Esophagus squamous epithelium (tissue), 5 donors: Measurements from ENCODE around the gene MAPRE2. TPM values are rescaled to one million over a fixed set of nuclear protein-coding genes. Genes with fewer than 3 reads are reported as not detected.

Experiments used
- DNase-seq: peaks from one replicate; lab custom pipeline; 2025; lab: John Stamatoyannopoulos, UW
- H3K27ac ChIP-seq, 4 donors: fragments of 200-600 bp; sonication (generic); one replicate each; pipeline ENCODE4 v1.5.1; 2016 to 2019; ENCODE audit warnings: mild to moderate bottlenecking in 1 of 4
- H3K27me3 ChIP-seq, 4 donors: fragments of 200-600 bp; sonication (generic); 1 replicate in 3 of 4; 2 replicates in 1 of 4; pipeline versions ENCODE4 v1.5.1 to v1.6.0; 2017 to 2021; ENCODE audit warnings: antibody characterized with exemption in 1 of 4
- H3K36me3 ChIP-seq, 3 donors: fragments of 200-600 bp; sonication (generic); one replicate each; pipeline ENCODE4 v1.5.1; 2016 to 2019
- H3K4me1 ChIP-seq, 3 donors: fragments of 200-600 bp; sonication (generic); one replicate each; pipeline ENCODE4 v1.5.1; 2017 to 2019
- H3K4me3 ChIP-seq, 4 donors: fragments of 200-600 bp; sonication (generic); 1 replicate in 3 of 4; 2 replicates in 1 of 4; pipeline ENCODE4 v1.5.1; 2016 to 2019; ENCODE audit warnings: mild to moderate bottlenecking in 2 of 4, moderate library complexity in 1 of 4
- H3K9me3 ChIP-seq, 3 donors: fragments of 200-600 bp; sonication (generic); one replicate each; pipeline ENCODE4 v1.5.1; 2016 to 2019
- CTCF ChIP-seq, 6 experiments: fragments of 450-650 bp in 4 of 6; fragments of 200-600 bp in 2 of 6; sonication (generic) in 2 of 6; IDR thresholded peaks; one replicate each; pipeline ENCODE4 v1.5.1; 2016 to 2019; ENCODE audit warnings: antibody characterized with exemption in 6 of 6, mild to moderate bottlenecking in 4 of 6, moderate library complexity in 4 of 6
- POLR2A ChIP-seq, 4 donors: fragments of 450-650 bp; IDR thresholded peaks; one replicate each; pipeline ENCODE4 v1.6.1; 2017; ENCODE audit warnings: antibody characterized with exemption in 4 of 4, mild to moderate bottlenecking in 4 of 4, moderate library complexity in 3 of 4
- WGBS, 2 donors: methylation state at CpG; one replicate each; pipeline ENCODE4 v1.1.5; 2018; 5-methylcytosine and 5-hydroxymethylcytosine counted together
- intact Hi-C: fragments of 100-400 bp; cut with DNase I; formaldehyde crosslinking; loops from one replicate; pipeline ENCODE4 v1.15.0; 2022
- total RNA-seq, 4 donors: library from RNA; depleted of rRNA; stranded (reverse); fragments of >200 nt; gene quantifications; one replicate each; pipeline ENCODE4 v1.1.0, GENCODE V29; 2016
- donor health status: DM: yes; HTN: yes; CAD: no.

Gene MAPRE2
- total RNA-seq, 4 donors from 2014 or later = 1.5 to 9.0 (median 5.0) TPM

GRCh38 chr18:35134190-35134730 is 93.0 kb downstream of the MAPRE2 start:
- Histone ChIP-seq H3K27me3 (no peaks in the 10 kb centered on the region), H3K27ac (no peak overlapping the region), H3K4me1 (no peaks in the 10 kb centered on the region), H3K4me3 (no peak overlapping the region), H3K36me3 (peaks cover 0 to 73% (median 5%) of the 10 kb centered on the region in 3 donors), H3K9me3 (no peaks in the 10 kb centered on the region)
- WGBS, 2 donors = 85 to 93% methylated on average over 6 of the region's 6 CpGs
- intact Hi-C loops = no loop called here
- TF ChIP-seq POLR2A (IDR thresholded peaks at IDR 0.05) (no peak), CTCF (IDR thresholded peaks at IDR 0.05) (no peak)
- no peak for DNase-seq

DNA sequence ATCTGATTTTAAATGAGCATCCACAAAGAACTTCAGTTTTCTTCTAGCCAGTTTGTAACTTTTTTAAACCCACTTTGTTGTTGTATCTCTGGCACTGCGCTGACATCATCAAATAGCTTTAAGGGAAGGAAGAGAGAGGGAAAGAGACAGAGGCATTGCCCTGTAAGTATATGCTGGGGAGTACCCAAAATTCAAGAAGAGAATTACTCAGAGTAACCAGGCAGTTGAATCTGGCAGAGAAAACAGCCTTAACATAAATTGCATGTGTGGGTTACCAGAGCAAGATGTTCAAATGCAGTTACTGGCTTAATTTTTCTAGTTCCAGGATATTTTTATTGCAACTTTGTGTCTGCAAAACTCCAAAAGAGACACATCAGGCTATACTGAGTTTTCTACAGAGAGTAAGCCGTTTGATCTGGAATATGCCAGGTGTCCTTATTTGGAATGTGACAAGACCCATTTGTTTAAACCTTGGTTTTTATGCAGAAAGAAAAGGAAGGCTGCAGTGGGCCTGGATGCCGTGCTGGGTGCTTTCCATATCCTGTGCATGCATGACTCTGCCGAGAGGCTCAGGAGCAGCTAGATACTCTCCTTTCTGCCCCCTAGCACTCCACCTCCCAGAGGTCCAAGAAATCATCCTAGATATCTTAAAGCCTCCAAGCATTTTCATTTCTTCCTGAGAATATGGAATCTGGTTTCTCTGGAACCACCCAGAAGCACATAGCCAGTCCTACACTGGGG is 93.7 kb downstream of the MAPRE2 start:
- DNase-seq = no peak
- intact Hi-C loops = no loop called here
- H3K36me3 ChIP-seq = peaks cover 0 to 66% (median 5%) of the 10 kb centered on the region in 3 donors
- no peaks in the 10 kb centered on the region for H3K9me3 ChIP-seq
- TF ChIP-seq POLR2A (IDR thresholded peaks at IDR 0.05) (no peak), CTCF (IDR thresholded peaks at IDR 0.05) (no peak)
- no peak overlapping the region for H3K4me3 ChIP-seq
- 80 to 89% methylated on average over 4 of the region's 4 CpGs for WGBS, 2 donors
- H3K27me3 ChIP-seq = no peaks in the 10 kb centered on the region
- H3K27ac ChIP-seq = no peak overlapping the region
- no peaks in the 10 kb centered on the region for H3K4me1 ChIP-seq

GRCh38 chr18:35136248-35136647 is 95.0 kb downstream of the MAPRE2 start:
- H3K36me3 ChIP-seq = peaks cover 0 to 65% (median 5%) of the 10 kb centered on the region in 3 donors
- no peak for DNase-seq
- H3K4me1 ChIP-seq = no peaks in the 10 kb centered on the region
- H3K27ac ChIP-seq = no peak overlapping the region
- H3K9me3 ChIP-seq = no peaks in the 10 kb centered on the region
- 94 to 97% methylated on average over 3 of the region's 3 CpGs for WGBS, 2 donors
- TF ChIP-seq POLR2A (IDR thresholded peaks at IDR 0.05) (no peak), CTCF (IDR thresholded peaks at IDR 0.05) (no peak)
- no peak overlapping the region for H3K4me3 ChIP-seq
- intact Hi-C loops = no loop called here
- H3K27me3 ChIP-seq = no peaks in the 10 kb centered on the region

DNA sequence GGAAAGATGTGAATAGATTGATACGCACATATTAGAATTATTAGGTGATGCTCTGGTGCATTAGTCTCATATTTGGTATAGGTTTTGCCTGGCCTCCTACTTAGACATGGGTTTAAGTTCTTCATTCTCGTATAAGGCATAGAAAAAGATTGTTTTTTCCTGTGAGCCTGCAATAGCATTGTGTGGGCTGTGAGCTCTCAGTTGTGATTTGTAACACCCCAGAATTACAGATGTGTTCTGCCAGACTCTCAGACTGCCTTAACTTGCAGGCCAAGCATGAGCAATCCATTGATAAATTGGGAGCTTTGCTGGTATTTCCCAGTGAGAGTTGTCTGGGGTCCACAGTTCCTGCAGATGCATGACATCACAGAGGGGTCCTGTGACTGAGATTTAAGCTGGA is 95.7 kb downstream of the MAPRE2 start:
- no peak for DNase-seq
- 82 to 94% methylated on average over 2 of the region's 2 CpGs for WGBS, 2 donors
- H3K9me3 ChIP-seq = no peaks in the 10 kb centered on the region
- no peaks in the 10 kb centered on the region for H3K27me3 ChIP-seq
- TF ChIP-seq CTCF (IDR thresholded peaks at IDR 0.05) = no peak
- H3K4me1 ChIP-seq = no peaks in the 10 kb centered on the region
- no peak overlapping the region for H3K27ac ChIP-seq
- intact Hi-C loops = no loop called here
- H3K4me3 ChIP-seq = no peak overlapping the region
- H3K36me3 ChIP-seq = peaks cover 0 to 59% (median 5%) of the 10 kb centered on the region in 3 donors

- TF ChIP-seq POLR2A (IDR thresholded peaks at IDR 0.05) (no peak), CTCF (IDR thresholded peaks at IDR 0.05) (no peak)
- intact Hi-C loops = no loop called here
- H3K27ac ChIP-seq = no peak overlapping the region
- H3K4me3 ChIP-seq = no peak overlapping the region
- DNase-seq = no peak
- no peaks in the 10 kb centered on the region for H3K27me3 ChIP-seq
- WGBS, 2 donors = 85 to 93% methylated on average over 10 of the region's 10 CpGs
- H3K4me1 ChIP-seq = no peaks in the 10 kb centered on the region
- peaks cover 0 to 52% (median 5%) of the 10 kb centered on the region in 3 donors for H3K36me3 ChIP-seq
- no peaks in the 10 kb centered on the region for H3K9me3 ChIP-seq
Measured at GRCh38 chr18:35137632-35138031, 96.4 kb downstream of the MAPRE2 start.
